ENCODE data around the gene ALOX15. TPM values are rescaled to one million over a fixed set of nuclear protein-coding genes. Genes with fewer than 3 reads are reported as not detected.

Gene ALOX15
- total RNA-seq, 4 donors from 2014 or later: 3.3 TPM; not detected in 3

DNA sequence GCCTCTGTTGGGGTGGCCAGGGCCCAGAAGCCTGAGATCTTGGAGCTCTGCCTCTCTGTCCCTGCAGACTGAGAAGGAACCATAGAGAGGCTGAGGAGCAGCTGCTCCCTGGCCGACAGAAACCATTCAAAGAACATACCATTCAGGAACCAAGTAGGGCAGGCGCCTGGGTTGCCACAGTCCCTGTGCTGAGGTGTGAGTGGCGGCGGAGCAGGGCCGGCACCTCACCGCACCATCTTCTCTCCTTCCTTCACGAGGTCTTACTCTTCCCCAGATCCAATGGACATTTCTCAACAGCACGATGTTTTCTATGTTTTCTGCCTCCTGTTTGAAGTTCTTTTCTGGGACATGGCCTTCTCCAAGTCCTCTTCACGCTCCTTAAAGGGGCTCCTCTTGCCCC lies 22.8 kb upstream of the ALOX15 start:
- TF ChIP-seq, protein P1, sequence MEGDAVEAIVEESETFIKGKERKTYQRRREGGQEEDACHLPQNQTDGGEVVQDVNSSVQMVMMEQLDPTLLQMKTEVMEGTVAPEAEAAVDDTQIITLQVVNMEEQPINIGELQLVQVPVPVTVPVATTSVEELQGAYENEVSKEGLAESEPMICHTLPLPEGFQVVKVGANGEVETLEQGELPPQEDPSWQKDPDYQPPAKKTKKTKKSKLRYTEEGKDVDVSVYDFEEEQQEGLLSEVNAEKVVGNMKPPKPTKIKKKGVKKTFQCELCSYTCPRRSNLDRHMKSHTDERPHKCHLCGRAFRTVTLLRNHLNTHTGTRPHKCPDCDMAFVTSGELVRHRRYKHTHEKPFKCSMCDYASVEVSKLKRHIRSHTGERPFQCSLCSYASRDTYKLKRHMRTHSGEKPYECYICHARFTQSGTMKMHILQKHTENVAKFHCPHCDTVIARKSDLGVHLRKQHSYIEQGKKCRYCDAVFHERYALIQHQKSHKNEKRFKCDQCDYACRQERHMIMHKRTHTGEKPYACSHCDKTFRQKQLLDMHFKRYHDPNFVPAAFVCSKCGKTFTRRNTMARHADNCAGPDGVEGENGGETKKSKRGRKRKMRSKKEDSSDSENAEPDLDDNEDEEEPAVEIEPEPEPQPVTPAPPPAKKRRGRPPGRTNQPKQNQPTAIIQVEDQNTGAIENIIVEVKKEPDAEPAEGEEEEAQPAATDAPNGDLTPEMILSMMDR (IDR thresholded peaks at IDR 0.05; ENCODE audit: low read depth): no peak

- TF ChIP-seq, protein P1 (IDR thresholded peaks at IDR 0.05; ENCODE audit: low read depth): no peak
Measured at GRCh38 chr17:4663711-4664110, 22.2 kb upstream of the ALOX15 start.

GRCh38 chr17:4658478-4659305 lies 17.2 kb upstream of the ALOX15 start:
- TF ChIP-seq, protein P1 (IDR thresholded peaks at IDR 0.05; ENCODE audit: low read depth): no peak

- TF ChIP-seq, protein P1 (IDR thresholded peaks at IDR 0.05; ENCODE audit: low read depth): no peak
Measured at GRCh38 chr17:4657678-4658077, 16.2 kb upstream of the ALOX15 start.

- TF ChIP-seq, protein P1 (IDR thresholded peaks at IDR 0.05; ENCODE audit: low read depth): no peak
Measured at GRCh38 chr17:4652997-4653396, 11.5 kb upstream of the ALOX15 start.

- TF ChIP-seq, protein P1 (IDR thresholded peaks at IDR 0.05; ENCODE audit: low read depth): no peak
Measured at GRCh38 chr17:4648741-4649140, 7.3 kb upstream of the ALOX15 start.

GRCh38 chr17:4645642-4646041 lies 4.2 kb upstream of the ALOX15 start:
- TF ChIP-seq, protein P1 (IDR thresholded peaks at IDR 0.05; ENCODE audit: low read depth): no peak

All from subcutaneous adipose tissue (tissue), 4 donors.